HepG2 (cell line): ENCODE results near the gene SLC38A1. TPM values are rescaled to one million over a fixed set of nuclear protein-coding genes. Genes with fewer than 3 reads are reported as not detected.

Source experiments
- BCL6 ChIP-seq: IDR thresholded peaks from 2 replicates; pipeline ENCODE4 v1.6.1; 2016; ENCODE audit warnings: missing genetic modification reagents, missing compliant biosample characterization
- JUND ChIP-seq: sonication (generic); formaldehyde crosslinking; IDR thresholded peaks from 2 replicates; pipeline ENCODE4 v1.8.0; 2022; ENCODE audit warnings: mild to moderate bottlenecking, missing genetic modification reagents
- KDM5A ChIP-seq: fragments of 200-600 bp; sonication (generic); IDR thresholded peaks from 2 replicates; pipeline ENCODE4 v1.7.0; 2018; ENCODE audit warnings: antibody characterized with exemption, mild to moderate bottlenecking, low read length, borderline replicate concordance
- MAZ ChIP-seq, 2 experiments: sonication (generic) in 1 of 2; formaldehyde crosslinking in 1 of 2; IDR thresholded peaks; 2 replicates each; pipeline versions ENCODE4 v1.5.0 to v1.6.1; 2012 to 2020; ENCODE audit warnings: low read depth in 2 of 2, mild to moderate bottlenecking in 2 of 2, borderline replicate concordance in 1 of 2, improper control_type of control experiment in 1 of 2, low read length in 1 of 2, missing genetic modification reagents in 1 of 2, moderate library complexity in 1 of 2
- MIXL1 ChIP-seq: IDR thresholded peaks from 2 replicates; pipeline ENCODE4 v1.6.1; 2016
- MYNN ChIP-seq: sonication (generic); formaldehyde crosslinking; IDR thresholded peaks from 2 replicates; pipeline ENCODE4 v1.4.0; 2020; ENCODE audit warnings: mild to moderate bottlenecking, low read depth, missing genetic modification reagents
- RAD21 ChIP-seq: fragments of 450-650 bp; formaldehyde crosslinking; IDR thresholded peaks from 2 replicates; pipeline ENCODE4 v1.5.0; 2020; ENCODE audit warnings: mild to moderate bottlenecking
- RARA ChIP-seq: IDR thresholded peaks from 2 replicates; pipeline ENCODE4 v1.6.1; 2016; ENCODE audit warnings: missing genetic modification reagents, missing compliant biosample characterization
- RBM22 ChIP-seq: fragments of 200-400 bp; formaldehyde crosslinking; optimal IDR thresholded peaks from 2 replicates; pipeline ENCODE3; 2017; ENCODE audit warnings: mild to moderate bottlenecking, low read length, moderate library complexity
- RORA ChIP-seq: sonication (generic); formaldehyde crosslinking; IDR thresholded peaks from 2 replicates; pipeline ENCODE4 v1.5.0; 2020; ENCODE audit warnings: mild to moderate bottlenecking, missing genetic modification reagents, moderate library complexity
- SOX13 ChIP-seq, 3 experiments: fragments of 450-650 bp in 1 of 3; sonication (generic) in 1 of 3; formaldehyde crosslinking in 1 of 3; IDR thresholded peaks in 2 of 3; conservative IDR thresholded peaks in 1 of 3; 2 replicates each; pipeline versions ENCODE4 v1.5.0 to v1.6.1; 2016 to 2020; ENCODE audit warnings: antibody characterized with exemption in 1 of 3, mild to moderate bottlenecking in 1 of 3, missing compliant biosample characterization in 1 of 3, missing genetic modification reagents in 1 of 3, moderate library complexity in 1 of 3
- TCF7 ChIP-seq: sonication (generic); IDR thresholded peaks from 2 replicates; pipeline ENCODE4 v1.6.1; 2016; ENCODE audit warnings: antibody characterized with exemption, low read depth
- ZFP82 ChIP-seq: sonication (generic); formaldehyde crosslinking; IDR thresholded peaks from 2 replicates; pipeline ENCODE4 v1.5.1; 2020; ENCODE audit warnings: mild to moderate bottlenecking, missing genetic modification reagents, borderline replicate concordance
- ZNF12 ChIP-seq: sonication (generic); formaldehyde crosslinking; IDR thresholded peaks from 2 replicates; pipeline ENCODE4 v1.5.0; 2020; ENCODE audit warnings: missing genetic modification reagents
- ZNF121 ChIP-seq: sonication (generic); formaldehyde crosslinking; IDR thresholded peaks from 2 replicates; pipeline ENCODE4 v1.5.0; 2020; ENCODE audit warnings: mild to moderate bottlenecking, missing genetic modification reagents
- ZNF543 ChIP-seq: sonication (generic); formaldehyde crosslinking; IDR thresholded peaks from 2 replicates; pipeline ENCODE4 v1.4.0; 2020; ENCODE audit warnings: mild to moderate bottlenecking, missing genetic modification reagents
- ZNF598 ChIP-seq: sonication (generic); formaldehyde crosslinking; IDR thresholded peaks from 2 replicates; pipeline ENCODE4 v1.5.1; 2020; ENCODE audit warnings: mild to moderate bottlenecking, missing genetic modification reagents, borderline replicate concordance
- ZNF614 ChIP-seq: IDR thresholded peaks from 2 replicates; pipeline ENCODE4 v1.6.1; 2018; ENCODE audit warnings: missing biosample characterization, missing genetic modification reagents, inconsistent platforms, borderline replicate concordance
- ZNF616 ChIP-seq: sonication (generic); formaldehyde crosslinking; IDR thresholded peaks from 2 replicates; pipeline ENCODE4 v1.5.0; 2020; ENCODE audit warnings: low read depth, mild to moderate bottlenecking, missing genetic modification reagents
- ZNF724P ChIP-seq: sonication (generic); formaldehyde crosslinking; IDR thresholded peaks from 2 replicates; pipeline ENCODE4 v1.8.0; 2022; ENCODE audit warnings: missing genetic modification reagents, borderline replicate concordance
- ZNF772 ChIP-seq: sonication (generic); formaldehyde crosslinking; IDR thresholded peaks from 2 replicates; pipeline ENCODE4 v1.5.0; 2020; ENCODE audit warnings: mild to moderate bottlenecking, missing genetic modification reagents
- ZNF878 ChIP-seq: sonication (generic); formaldehyde crosslinking; IDR thresholded peaks from 2 replicates; pipeline ENCODE4 v1.8.1; 2023; ENCODE audit warnings: mild to moderate bottlenecking, missing genetic modification reagents, moderate library complexity
- ZNF879 ChIP-seq: sonication (generic); formaldehyde crosslinking; IDR thresholded peaks from 2 replicates; pipeline ENCODE4 v1.8.1; 2023; ENCODE audit warnings: missing genetic modification reagents
- polyA plus RNA-seq, 8 experiments: library from polyadenylated mRNA; depleted of rRNA in 3 of 8; stranded (reverse) in 7 of 8; unstranded in 1 of 8; fragments of >200 nt; fragmentation: Illumina TruSeq in 4 of 8; extraction: Trizol in 4 of 8; gene quantifications; 2 replicates each; pipeline versions ENCODE4 v1.2.1 to v1.2.3, GENCODE V29; 2011 to 2016; ENCODE audit warnings: low read depth in 4 of 8, missing spikeins in 1 of 8, mixed read lengths in 1 of 8; ENCODE audit not compliant: insufficient read depth in 1 of 8
- total RNA-seq, 5 experiments: library from RNA; depleted of rRNA; stranded (reverse); fragments of >200 nt; fragmentation: Illumina TruSeq; extraction: Trizol; gene quantifications; 2 replicates each; pipeline ENCODE4 v1.2.3, GENCODE V29; 2016; ENCODE audit warnings: low read depth in 1 of 5
- TF ChIP-seq, protein P1 (sequence below): sonication (generic); formaldehyde crosslinking; IDR thresholded peaks from 2 replicates; pipeline ENCODE4 v1.9.0; 2021; ENCODE audit warnings: missing genetic modification reagents, borderline replicate concordance
- TF ChIP-seq, protein P2 (sequence below): sonication (generic); formaldehyde crosslinking; IDR thresholded peaks from 2 replicates; pipeline ENCODE4 v1.5.0; 2020; ENCODE audit warnings: mild to moderate bottlenecking, missing genetic modification reagents, borderline replicate concordance

The SLC38A1 gene
- total and polyA plus RNA-seq, 2 of the 13 experiments (the other 11 are each of a cell fraction or from before 2014, with no cell fraction given), result 47.0 to 50.6 TPM

DNA sequence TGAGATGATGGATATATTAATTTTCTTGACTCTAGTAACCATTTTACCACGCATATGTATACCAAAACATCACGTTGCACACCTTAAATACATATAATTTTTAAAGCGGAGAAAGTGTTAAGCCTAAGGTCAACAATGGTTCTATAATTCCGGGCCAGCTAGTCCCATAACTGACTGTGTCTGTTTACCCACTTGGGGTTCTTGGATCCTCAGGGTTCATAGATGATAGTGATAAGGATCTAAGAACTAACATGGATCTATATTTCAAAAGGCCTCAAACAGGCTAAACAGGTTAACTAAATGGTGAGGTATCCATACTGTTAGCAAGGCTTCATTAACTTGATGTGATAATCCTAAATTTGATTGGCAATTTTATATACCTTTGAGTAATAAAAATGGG lies 9.8 kb downstream of the SLC38A1 start (continued):
- TF ChIP-seq ZNF598 (CRISPR knock-in tag) (no peak), SOX13 (IDR thresholded peaks at IDR 0.05) (no peak), SOX13 (CRISPR knock-in tag; conservative IDR thresholded peaks at IDR 0.05 in 1 of 2, IDR thresholded peaks at IDR 0.05 in 1 of 2) (0 out of 4 replicates have a peak, but pooled peaks of 1 of the 2 experiments have one; percentile 20), MIXL1 (no peak), KDM5A (no peak), ZFP82 (CRISPR knock-in tag) (no peak), ZNF614 (CRISPR knock-in tag) (no peak), RORA (no peak), ZNF772 (CRISPR knock-in tag) (no peak), ZNF121 (CRISPR knock-in tag) (no peak), ZNF12 (CRISPR knock-in tag) (no peak), ZNF878 (no peak), RAD21 (CRISPR knock-in tag) (no peak), RARA (CRISPR knock-in tag) (no peak), ZNF616 (CRISPR knock-in tag) (no peak), BCL6 (no peak), ZNF724P (CRISPR knock-in tag) (no peak), JUND (CRISPR knock-in tag) (no peak), TCF7 (0 out of 2 replicates have a peak, but pooled peaks have one; percentile 12), ZNF543 (no peak), RBM22 (no peak), ZNF879 (no peak), MAZ (IDR thresholded peaks at IDR 0.05; ENCODE audit: borderline replicate concordance, low read depth, low read length) (no peak), MAZ (CRISPR knock-in tag; IDR thresholded peaks at IDR 0.05; ENCODE audit: low read depth) (no peak), MYNN (CRISPR knock-in tag) (no peak)
- TF ChIP-seq, protein P1, sequence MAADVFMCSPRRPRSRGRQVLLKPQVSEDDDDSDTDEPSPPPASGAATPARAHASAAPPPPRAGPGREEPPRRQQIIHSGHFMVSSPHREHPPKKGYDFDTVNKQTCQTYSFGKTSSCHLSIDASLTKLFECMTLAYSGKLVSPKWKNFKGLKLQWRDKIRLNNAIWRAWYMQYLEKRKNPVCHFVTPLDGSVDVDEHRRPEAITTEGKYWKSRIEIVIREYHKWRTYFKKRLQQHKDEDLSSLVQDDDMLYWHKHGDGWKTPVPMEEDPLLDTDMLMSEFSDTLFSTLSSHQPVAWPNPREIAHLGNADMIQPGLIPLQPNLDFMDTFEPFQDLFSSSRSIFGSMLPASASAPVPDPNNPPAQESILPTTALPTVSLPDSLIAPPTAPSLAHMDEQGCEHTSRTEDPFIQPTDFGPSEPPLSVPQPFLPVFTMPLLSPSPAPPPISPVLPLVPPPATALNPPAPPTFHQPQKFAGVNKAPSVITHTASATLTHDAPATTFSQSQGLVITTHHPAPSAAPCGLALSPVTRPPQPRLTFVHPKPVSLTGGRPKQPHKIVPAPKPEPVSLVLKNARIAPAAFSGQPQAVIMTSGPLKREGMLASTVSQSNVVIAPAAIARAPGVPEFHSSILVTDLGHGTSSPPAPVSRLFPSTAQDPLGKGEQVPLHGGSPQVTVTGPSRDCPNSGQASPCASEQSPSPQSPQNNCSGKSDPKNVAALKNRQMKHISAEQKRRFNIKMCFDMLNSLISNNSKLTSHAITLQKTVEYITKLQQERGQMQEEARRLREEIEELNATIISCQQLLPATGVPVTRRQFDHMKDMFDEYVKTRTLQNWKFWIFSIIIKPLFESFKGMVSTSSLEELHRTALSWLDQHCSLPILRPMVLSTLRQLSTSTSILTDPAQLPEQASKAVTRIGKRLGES (CRISPR knock-in tag), result no peak
- TF ChIP-seq, protein P2, sequence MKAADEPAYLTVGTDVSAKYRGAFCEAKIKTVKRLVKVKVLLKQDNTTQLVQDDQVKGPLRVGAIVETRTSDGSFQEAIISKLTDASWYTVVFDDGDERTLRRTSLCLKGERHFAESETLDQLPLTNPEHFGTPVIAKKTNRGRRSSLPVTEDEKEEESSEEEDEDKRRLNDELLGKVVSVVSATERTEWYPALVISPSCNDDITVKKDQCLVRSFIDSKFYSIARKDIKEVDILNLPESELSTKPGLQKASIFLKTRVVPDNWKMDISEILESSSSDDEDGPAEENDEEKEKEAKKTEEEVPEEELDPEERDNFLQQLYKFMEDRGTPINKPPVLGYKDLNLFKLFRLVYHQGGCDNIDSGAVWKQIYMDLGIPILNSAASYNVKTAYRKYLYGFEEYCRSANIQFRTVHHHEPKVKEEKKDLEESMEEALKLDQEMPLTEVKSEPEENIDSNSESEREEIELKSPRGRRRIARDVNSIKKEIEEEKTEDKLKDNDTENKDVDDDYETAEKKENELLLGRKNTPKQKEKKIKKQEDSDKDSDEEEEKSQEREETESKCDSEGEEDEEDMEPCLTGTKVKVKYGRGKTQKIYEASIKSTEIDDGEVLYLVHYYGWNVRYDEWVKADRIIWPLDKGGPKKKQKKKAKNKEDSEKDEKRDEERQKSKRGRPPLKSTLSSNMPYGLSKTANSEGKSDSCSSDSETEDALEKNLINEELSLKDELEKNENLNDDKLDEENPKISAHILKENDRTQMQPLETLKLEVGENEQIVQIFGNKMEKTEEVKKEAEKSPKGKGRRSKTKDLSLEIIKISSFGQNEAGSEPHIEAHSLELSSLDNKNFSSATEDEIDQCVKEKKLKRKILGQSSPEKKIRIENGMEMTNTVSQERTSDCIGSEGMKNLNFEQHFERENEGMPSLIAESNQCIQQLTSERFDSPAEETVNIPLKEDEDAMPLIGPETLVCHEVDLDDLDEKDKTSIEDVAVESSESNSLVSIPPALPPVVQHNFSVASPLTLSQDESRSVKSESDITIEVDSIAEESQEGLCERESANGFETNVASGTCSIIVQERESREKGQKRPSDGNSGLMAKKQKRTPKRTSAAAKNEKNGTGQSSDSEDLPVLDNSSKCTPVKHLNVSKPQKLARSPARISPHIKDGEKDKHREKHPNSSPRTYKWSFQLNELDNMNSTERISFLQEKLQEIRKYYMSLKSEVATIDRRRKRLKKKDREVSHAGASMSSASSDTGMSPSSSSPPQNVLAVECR, result no peak
